ENCODE measurements around the gene PSMB2. TPM values are rescaled to one million over a fixed set of nuclear protein-coding genes. Genes with fewer than 3 reads are reported as not detected.

PSMB2 gene
- total RNA-seq, 1 donor from 2014 or later, result 37.0 TPM

DNA sequence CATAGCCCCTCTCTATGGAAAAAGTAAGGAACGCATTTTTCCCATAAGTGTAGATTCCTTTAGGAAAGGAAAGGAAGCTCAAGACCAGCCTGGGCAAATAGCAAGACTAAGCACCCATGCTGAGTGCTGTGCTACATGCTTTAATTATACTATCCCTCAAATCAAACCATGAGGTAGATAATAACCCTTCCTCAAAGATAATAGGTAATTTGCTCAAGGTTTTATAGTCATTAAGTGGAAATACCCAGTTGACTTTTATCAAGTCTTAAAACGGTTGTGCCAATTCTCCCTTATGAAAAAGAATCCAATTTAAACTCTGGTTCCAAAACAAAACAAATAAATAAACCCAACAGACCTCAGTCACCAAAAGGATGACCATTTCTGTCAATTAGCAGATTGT, 87.5 kb downstream of the PSMB2 start:
- intact Hi-C loops (cut with DNase I), result no loop called here
- no peak for ATAC-seq (ENCODE audit: poor library complexity)

More for the DNA sequence above, 87.5 kb downstream of the PSMB2 start:
- DNase-seq, result no peak

Other genes starting within 250 kb of the PSMB2 start
- gene KIAA0319L, start 84.1 kb downstream of the PSMB2 start, total RNA-seq, result 62.1 TPM
- 20.3 TPM for gene NCDN, start 83.7 kb downstream of the PSMB2 start, total RNA-seq
- 0.27 TPM for gene TFAP2E, start 68.2 kb downstream of the PSMB2 start, total RNA-seq
- gene C1orf216, start 77.4 kb upstream of the PSMB2 start, total RNA-seq, result 10.4 TPM
- 1.1 TPM for gene CLSPN, start 128.5 kb upstream of the PSMB2 start, total RNA-seq
- 20.2 TPM for gene AGO4, start 166.5 kb upstream of the PSMB2 start, total RNA-seq
- 17.5 TPM for gene AGO1, start 241.7 kb upstream of the PSMB2 start, total RNA-seq

Measured in Right ventricle myocardium superior (tissue), 1 donor.